Body of pancreas (tissue), 4 donors: ENCODE measurements around the gene HLA-DMB. TPM values are rescaled to one million over a fixed set of nuclear protein-coding genes. Genes with fewer than 3 reads are reported as not detected.

ENCODE experiments used
- ATAC-seq: fragments of 150-250 bp; one replicate; pipeline ENCODE4 v1.9.1; 2016
- DNase-seq, 4 donors: peaks; one replicate each; pipeline ENCODE4 v3.0.0-alpha.2; 2019
- H3K27ac ChIP-seq, 4 donors: fragments of 200-600 bp; sonication (generic); 1 replicate in 3 of 4; 2 replicates in 1 of 4; pipeline versions ENCODE4 v1.5.1 to v1.6.1; 2016 to 2019; ENCODE audit warnings: mild to moderate bottlenecking in 1 of 4, mixed read lengths in 1 of 4, moderate library complexity in 1 of 4
- H3K27me3 ChIP-seq, 2 donors: fragments of 200-600 bp; sonication (generic); one replicate each; pipeline ENCODE4 v1.6.0; 2016; ENCODE audit warnings: mild to moderate bottlenecking in 1 of 2
- H3K36me3 ChIP-seq, 2 donors: fragments of 200-600 bp; sonication (generic); replicated peaks in 1 of 2; 2 replicates each; pipeline ENCODE4 v1.5.1; 2016; ENCODE audit warnings: low read depth in 2 of 2; ENCODE audit not compliant: insufficient read depth in 1 of 2
- H3K4me1 ChIP-seq: fragments of 200-600 bp; sonication (generic); one replicate; pipeline ENCODE4 v1.6.0; 2016
- H3K4me3 ChIP-seq, 2 donors: fragments of 200-600 bp; sonication (generic); 1 replicate in 1 of 2; 2 replicates in 1 of 2; pipeline ENCODE4 v1.5.1; 2016 to 2019
- H3K9me3 ChIP-seq, 3 donors: fragments of 200-600 bp; sonication (generic); 1 replicate in 2 of 3; 2 replicates in 1 of 3; pipeline ENCODE4 v1.5.1; 2016
- CTCF ChIP-seq, 7 experiments: fragments of 450-650 bp in 4 of 7; fragments of 200-600 bp in 3 of 7; sonication (generic) in 3 of 7; IDR thresholded peaks; one replicate each; pipeline ENCODE4 v1.5.1; 2016 to 2019; ENCODE audit warnings: antibody characterized with exemption in 7 of 7
- POLR2A ChIP-seq, 3 donors: fragments of 450-650 bp; IDR thresholded peaks; one replicate each; pipeline ENCODE4 v1.6.1; 2016; ENCODE audit warnings: antibody characterized with exemption in 3 of 3, mild to moderate bottlenecking in 2 of 3
- WGBS, 2 donors: methylation state at CpG; one replicate each; pipeline ENCODE4 v1.1.5; 2017; 5-methylcytosine and 5-hydroxymethylcytosine counted together
- intact Hi-C: fragments of 100-400 bp; cut with DNase I; formaldehyde crosslinking; loops from one replicate; pipeline ENCODE4 v1.15.1; 2023
- total RNA-seq, 2 donors: library from RNA; depleted of rRNA; stranded (reverse); fragments of >200 nt; gene quantifications; one replicate each; pipeline ENCODE4 v1.1.0, GENCODE V29; 2016

HLA-DMB gene
- total RNA-seq, 2 donors from 2014 or later = 3.0 to 14.3 TPM

GRCh38 chr6:32935551-32936238 is 5.1 kb downstream of the HLA-DMB start:
- WGBS, 2 donors = 80 to 82% methylated on average over 4 of the region's 4 CpGs
- H3K27ac ChIP-seq = no peak overlapping the region
- peaks cover 3% of the 10 kb centered on the region for H3K4me1 ChIP-seq
- no peak for TF ChIP-seq CTCF (IDR thresholded peaks at IDR 0.05)
- DNase-seq (no peak), ATAC-seq (no peak)
- no peak overlapping the region for H3K4me3 ChIP-seq
- intact Hi-C loops = loop anchor here (5.0 kb wide), 1 partner anchor 52 kb away; no protein-coding TSS in a partner anchor
- no peaks in the 10 kb centered on the region for H3K36me3 ChIP-seq
- no peaks in the 10 kb centered on the region for H3K9me3 ChIP-seq
- no peaks in the 10 kb centered on the region for H3K27me3 ChIP-seq

GRCh38 chr6:32933661-32934085 is 7.2 kb downstream of the HLA-DMB start:
- H3K9me3 ChIP-seq = peaks cover 0 to 3% (median 0%) of the 10 kb centered on the region in 3 donors
- intact Hi-C loops = no loop called here
- WGBS, 2 donors = 0 to 11% methylated on average over 3 of the region's 3 CpGs
- DNase-seq = peak; percentile 75 to 87 (median 81)
- peak; percentile 79 for ATAC-seq
- no peak overlapping the region for H3K4me3 ChIP-seq
- no peaks in the 10 kb centered on the region for H3K4me1 ChIP-seq
- H3K36me3 ChIP-seq = no peaks in the 10 kb centered on the region
- H3K27ac ChIP-seq = no peak overlapping the region
- H3K27me3 ChIP-seq = no peaks in the 10 kb centered on the region
- TF ChIP-seq POLR2A (IDR thresholded peaks at IDR 0.05) (no peak), CTCF (IDR thresholded peaks at IDR 0.05) (peak; percentile 67 to 81 (median 79))

GRCh38 chr6:32932132-32932868 is 8.5 kb downstream of the HLA-DMB start:
- 65 to 77% methylated on average over 7 of the region's 7 CpGs for WGBS, 2 donors
- H3K9me3 ChIP-seq = peaks cover 0 to 3% (median 0%) of the 10 kb centered on the region in 3 donors
- no peak for TF ChIP-seq CTCF (IDR thresholded peaks at IDR 0.05)
- TF ChIP-seq POLR2A (IDR thresholded peaks at IDR 0.05) = no peak
- no peak overlapping the region for H3K4me3 ChIP-seq
- intact Hi-C loops = no loop called here
- H3K27me3 ChIP-seq = no peaks in the 10 kb centered on the region
- DNase-seq = no peak
- H3K27ac ChIP-seq = no peak overlapping the region
- H3K4me1 ChIP-seq = no peaks in the 10 kb centered on the region
- no peaks in the 10 kb centered on the region for H3K36me3 ChIP-seq
- no peak for ATAC-seq

- H3K27ac ChIP-seq = no peak overlapping the region
- ATAC-seq (no peak), DNase-seq (no peak)
- no peak overlapping the region for H3K4me3 ChIP-seq
- no peaks in the 10 kb centered on the region for H3K4me1 ChIP-seq
- TF ChIP-seq POLR2A (IDR thresholded peaks at IDR 0.05) = no peak
- TF ChIP-seq CTCF (IDR thresholded peaks at IDR 0.05) = no peak
- WGBS, 2 donors = 0 to 18% methylated on average over 1 of the region's 1 CpG
- no peaks in the 10 kb centered on the region for H3K27me3 ChIP-seq
- no peaks in the 10 kb centered on the region for H3K36me3 ChIP-seq
- intact Hi-C loops = no loop called here
- peaks cover 0 to 3% (median 0%) of the 10 kb centered on the region in 3 donors for H3K9me3 ChIP-seq
Measured at GRCh38 chr6:32931211-32931610, 9.6 kb downstream of the HLA-DMB start.
